ENCODE results near the gene FAM81B.

FAM81B gene

GRCh38 chr5:95471487-95471886, 80.3 kb downstream of the FAM81B start:
- DNase-seq (ENCODE audit: low read depth in 3 of 3): no peak

GRCh38 chr5:95471942-95472341, 80.8 kb downstream of the FAM81B start:
- no peak for DNase-seq (ENCODE audit: low read depth in 3 of 3)

- DNase-seq (ENCODE audit: low read depth in 3 of 3): no peak
These were observed 93.3 kb downstream of the FAM81B start for GRCh38 chr5:95484421-95484820.

GRCh38 chr5:95486191-95486590, 95.0 kb downstream of the FAM81B start:
- no peak for DNase-seq (ENCODE audit: low read depth in 3 of 3)

- DNase-seq (ENCODE audit: low read depth in 3 of 3): no peak
These were observed 96.7 kb downstream of the FAM81B start for GRCh38 chr5:95487880-95488279.

All from stimulated activated CD4-positive, alpha-beta T cell treated with anti-CD3 and anti-CD28 coated beads, TNF-alpha, amount 100 ng/mL, for 48 hours (primary cell).